ENCODE results near the gene SRSF4.
A peak's percentile ranks its signal among the peaks of the same experiment; 100 is the strongest.
"Not testable (repeated sequence)": the region's sequence is repeated elsewhere in the genome, so short reads cannot be mapped to it uniquely, and the experiment has no call there.

SRSF4 gene

DNA sequence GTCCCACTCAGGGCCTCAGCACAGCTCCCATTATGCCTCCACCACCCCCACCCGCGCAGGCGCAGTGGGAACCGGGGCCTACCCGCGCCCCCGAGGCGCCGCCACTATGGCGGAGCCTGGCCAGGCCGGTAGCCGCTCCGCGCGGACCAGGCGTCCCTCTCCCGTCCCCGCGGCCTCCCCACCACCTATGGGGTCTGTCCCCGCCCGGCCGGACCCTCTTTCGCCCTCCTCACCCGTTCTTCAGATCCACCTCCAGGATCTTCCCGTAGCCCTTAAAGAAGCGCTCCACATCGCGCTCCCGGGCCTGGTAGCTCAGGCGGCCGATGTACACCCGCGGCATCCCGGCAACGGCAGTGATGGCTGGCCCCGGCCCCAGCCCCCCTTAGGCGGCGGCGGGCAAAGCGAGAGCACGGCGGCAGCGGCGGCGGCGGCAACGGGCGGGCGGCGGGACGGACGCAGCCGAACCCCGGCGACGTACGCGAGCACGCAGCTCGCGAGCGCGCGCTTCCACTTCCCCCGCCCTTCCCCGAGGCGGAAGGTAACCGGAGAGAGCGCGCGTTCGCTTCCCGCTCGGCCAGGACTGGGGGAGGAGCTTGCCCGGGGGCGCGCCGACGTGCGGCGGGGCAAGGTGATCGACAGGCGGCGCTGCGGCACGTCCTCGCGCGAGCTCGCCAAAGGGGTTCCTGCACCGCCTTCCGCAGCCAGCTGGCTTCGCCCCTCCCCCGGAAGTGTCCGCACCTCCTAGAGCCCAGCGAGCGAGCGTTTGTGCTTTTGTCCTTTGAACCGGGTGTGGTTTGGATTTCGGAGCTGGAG, at the start of gene SRSF4:
Gene SRSF4, minus strand, starts transcription at position 488 of the 813 bp plus-strand sequence. Its CDS starts 148 bp downstream, at position 340.
- peak; percentile 98 for DNase-seq

DNA sequence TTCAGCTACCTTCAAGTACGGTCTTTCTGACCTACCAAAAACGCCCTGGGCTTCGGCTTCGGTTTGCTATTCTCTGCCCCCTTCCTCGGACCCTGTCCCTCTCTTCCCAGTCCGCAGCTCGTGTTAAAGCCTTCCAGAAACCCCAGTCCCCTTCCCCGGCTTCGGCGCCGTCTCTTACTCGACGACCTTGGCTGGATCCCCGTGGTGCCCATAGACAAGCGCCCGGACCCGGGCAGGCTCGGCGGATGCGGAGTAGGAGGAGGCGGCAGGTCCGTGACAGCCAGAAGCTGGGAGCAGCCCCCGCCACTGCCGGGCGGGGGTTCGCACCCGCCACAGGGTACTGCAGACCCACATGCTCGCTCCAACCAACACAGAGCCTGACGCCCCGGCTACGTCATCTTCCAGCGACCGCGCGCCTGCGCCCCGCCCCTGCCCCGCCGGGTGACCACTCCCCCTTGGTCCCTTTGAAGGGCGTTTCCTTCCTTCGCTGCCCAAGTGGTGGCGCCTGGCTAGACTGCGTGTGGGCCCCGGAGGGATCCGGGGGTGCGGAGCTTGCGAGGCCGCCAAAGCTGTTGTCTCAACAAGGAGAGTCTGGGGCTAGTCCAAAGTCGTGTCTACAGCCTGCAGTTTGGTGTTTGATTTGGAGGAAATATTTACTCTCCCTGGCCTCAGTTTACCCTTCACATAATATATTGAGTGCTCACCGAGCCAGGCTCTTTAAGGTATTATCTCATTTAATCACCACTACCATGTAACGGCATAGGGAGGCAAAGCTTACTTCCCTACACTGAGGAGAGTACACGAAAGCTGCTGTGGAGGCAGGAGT, 49.1 kb upstream of the SRSF4 start, which contains the start of gene MECR:
Gene MECR, minus strand, starts transcription at position 382 of the 826 bp plus-strand sequence. Its CDS starts 28 bp downstream, at position 354.
- peak; percentile 92 for DNase-seq

DNA sequence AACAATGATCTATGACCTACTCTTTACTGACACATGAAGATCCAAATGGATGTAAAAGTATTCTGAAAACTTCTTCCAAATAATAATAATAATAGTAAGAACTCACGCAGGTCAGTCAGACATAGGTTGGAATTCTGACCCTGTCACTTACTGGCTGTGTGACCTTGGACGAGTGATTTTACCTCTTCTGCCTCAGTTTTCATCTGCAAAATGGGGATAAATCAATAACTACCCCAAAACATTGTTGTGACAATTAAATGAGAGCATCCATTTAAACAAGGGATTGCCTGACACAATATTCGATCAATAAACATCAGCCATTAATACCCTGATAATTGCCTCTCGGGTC, 48.5 kb upstream of the SRSF4 start:
- DNase-seq = no peak

DNA sequence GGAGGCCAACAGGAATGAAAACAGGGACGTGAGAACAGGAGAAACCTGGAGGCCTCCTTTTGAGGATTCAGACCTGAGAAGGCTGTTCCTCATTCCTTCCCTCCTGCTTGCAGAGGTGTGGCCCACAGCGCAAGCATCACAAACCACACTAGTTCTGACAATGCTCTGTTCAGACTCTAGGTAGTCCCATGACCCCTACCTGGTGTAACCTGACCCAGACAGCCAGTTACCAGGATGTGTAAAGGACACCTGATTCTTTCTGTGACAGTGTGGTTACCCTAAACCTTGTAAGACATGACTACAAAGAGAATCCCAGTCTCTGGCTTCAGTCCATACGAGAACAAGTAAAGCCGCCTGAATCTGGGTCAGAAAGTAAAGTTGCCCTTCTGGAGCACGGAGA, 45.8 kb upstream of the SRSF4 start:
- DNase-seq = no peak

DNA sequence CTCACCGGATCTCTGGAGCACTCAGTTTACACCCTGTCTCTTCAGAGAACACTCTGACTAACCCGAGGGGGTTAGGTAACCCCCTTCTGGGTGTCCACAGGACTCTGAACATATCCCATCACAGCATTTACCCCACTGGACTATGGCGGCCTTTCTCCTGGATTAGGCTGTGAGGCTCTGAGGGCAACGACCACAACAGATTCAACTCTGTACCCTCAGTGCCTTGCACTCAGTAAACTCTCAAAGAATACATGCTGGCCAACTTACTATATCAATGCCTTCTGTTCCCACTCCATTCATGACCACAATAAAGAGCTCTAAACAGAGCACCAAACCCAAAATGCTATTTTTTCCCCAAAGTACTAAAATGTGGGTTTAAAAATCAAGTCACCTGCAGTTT, 43.7 kb upstream of the SRSF4 start:
- DNase-seq = no peak

DNA sequence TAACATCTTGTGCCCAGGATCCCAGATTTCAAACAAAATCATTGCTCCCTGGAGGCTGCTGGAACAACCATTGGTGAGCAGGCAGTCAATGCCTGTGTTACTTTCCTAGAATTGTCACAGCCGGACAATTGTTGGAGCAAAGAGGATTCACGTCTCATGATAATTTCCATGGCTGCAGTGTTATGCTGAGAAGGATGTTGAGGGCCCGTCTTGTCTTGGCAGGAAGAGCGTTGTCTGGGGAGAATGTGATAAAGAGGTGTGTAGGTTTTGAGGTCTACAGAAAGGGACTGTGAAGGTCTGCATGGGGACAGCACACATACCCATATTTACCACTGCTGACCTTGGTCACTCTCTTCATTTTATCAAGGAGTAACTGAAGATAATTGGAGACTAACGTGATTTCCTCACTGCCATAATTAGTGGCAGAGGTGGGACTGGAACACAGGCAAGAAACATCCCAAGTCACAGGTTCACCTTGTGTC, 42.7 kb upstream of the SRSF4 start:
- no peak for DNase-seq

DNA sequence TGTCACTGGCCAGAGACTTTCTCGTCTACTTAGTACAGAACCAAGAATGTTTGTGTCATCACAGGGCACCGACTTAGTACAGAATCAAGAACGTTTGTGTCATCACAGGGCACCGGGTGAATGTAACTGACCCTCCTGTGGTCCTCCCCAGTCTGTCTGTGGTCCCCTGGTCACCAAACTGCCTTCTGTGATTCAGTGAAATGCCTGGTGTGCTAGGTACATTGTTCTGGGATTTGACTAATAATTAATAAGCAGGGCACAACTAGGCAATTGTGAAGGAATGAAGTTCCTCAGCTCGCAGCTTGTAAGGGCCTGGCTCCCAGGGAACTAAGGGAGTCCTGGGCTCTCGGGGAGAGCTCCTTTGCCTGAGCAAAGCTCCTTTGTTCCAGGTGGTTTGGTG, 41.8 kb upstream of the SRSF4 start:
- DNase-seq = no peak

DNA sequence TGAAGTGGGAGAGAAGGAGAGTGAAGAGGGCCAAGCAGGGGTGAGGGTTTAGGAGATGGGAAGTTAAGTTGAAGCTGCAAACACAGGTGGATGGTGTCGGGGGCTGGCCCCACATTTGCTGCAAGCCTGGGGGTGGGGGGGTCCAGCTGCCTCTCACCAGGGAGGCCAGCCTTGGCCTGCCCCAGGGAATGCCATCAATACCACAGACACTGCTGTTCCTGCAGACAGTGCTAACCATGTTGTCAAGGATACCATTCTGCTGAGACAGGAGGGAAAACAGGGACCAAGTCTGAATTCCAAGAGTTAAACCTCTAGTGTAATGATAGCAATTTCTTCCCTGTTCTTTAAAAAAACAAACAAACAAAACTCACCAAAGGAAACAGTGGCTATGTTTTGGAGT, 41.0 kb upstream of the SRSF4 start:
- DNase-seq = no peak

DNA sequence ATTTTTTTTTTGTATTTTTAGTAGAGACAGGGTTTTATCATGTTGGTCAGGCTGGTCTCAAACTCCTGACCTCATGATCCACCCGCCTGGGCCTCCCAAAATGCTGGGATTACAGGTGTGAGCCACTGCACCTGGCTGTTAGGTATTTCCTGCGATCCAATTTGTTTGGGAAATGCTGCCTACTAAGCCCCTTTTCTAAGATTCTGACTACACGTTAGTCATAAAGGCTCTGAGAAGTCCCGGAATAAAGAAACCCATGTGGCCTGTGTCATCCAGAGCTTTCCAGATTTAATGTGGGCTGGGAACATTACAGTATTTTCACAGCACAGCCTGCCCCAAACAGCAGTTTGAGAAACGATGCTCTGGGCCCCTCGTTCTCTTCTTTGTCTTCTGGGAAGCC, 40.6 kb upstream of the SRSF4 start:
- DNase-seq = not testable (repeated sequence)

DNA sequence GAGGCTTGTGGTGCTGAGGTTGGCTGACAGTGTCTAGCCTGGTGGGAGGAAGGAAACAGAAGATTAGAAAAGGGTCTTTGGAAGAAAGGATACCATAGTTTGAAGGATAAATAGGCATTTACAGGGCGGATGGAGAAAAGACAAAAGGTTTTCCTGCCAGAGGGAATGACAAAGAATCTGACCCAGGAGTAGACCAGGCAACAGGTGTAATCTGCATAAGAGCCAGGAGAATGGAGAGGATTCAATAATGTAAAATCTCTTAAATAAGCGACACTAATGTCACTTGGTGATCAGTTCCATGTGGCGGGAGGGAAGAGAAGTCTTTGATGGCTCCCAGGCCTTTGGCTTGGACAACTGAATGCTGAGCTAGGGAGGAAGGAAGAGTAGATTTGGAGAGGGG, 39.6 kb upstream of the SRSF4 start:
- no peak for DNase-seq

DNA sequence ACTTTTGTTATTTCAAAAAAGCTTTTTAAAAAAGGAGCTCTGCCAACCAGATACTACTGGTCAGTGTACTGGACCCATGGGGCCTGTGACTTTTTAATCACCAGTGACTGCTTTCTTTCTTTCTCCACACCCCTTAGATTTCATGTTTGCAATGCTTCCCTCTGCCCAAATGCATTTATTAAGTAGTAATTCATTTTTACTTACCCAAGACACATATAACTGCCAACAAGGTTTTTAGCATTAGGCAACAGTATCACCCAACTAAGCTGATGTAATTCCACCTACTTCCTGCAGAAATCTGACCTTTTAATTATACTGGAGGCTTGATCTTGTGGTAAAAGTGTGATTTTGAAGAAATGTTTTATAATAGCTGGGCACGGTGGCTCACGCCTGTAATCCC, 36.5 kb upstream of the SRSF4 start:
- DNase-seq = peak; percentile 49

DNA sequence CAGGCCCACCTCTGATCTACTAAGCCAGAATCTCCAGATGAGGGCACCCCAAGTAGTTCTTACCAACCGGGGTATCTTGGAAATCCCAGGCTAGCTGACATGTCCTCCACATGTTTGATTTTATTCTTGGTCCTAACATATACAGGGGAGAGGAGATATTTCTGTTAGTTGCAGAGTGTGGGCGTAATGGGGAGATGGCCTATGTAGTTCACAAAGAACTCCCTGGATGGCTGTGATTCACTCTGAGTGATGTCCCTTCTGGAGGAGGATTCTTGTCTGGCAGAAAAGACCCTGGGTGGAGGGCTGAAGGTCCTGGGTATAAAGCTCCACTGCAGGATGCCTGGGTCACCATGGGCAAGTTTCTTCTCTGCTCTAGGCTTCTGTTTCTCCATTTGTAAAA, 35.9 kb upstream of the SRSF4 start:
- DNase-seq = no peak

DNA sequence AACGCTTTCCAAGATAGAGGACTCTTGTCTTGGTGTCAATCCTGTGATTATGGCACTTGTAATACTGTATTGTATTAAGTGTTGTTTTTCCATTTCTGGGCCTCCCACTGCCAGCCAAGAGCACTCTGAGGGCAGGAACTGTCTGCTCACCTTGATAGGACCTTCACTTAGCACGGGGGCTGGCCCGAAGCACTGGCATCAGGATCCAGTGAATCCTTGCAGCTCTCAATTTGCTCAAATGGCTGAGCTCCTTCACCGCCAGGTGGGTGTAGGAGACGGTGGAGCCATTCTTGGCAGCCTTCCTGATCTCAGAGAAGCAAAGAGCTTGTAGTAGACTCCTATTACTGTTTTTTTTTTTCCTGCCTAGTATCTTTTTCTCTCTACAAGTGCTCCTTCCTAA, 31.4 kb upstream of the SRSF4 start:
- DNase-seq = no peak

DNA sequence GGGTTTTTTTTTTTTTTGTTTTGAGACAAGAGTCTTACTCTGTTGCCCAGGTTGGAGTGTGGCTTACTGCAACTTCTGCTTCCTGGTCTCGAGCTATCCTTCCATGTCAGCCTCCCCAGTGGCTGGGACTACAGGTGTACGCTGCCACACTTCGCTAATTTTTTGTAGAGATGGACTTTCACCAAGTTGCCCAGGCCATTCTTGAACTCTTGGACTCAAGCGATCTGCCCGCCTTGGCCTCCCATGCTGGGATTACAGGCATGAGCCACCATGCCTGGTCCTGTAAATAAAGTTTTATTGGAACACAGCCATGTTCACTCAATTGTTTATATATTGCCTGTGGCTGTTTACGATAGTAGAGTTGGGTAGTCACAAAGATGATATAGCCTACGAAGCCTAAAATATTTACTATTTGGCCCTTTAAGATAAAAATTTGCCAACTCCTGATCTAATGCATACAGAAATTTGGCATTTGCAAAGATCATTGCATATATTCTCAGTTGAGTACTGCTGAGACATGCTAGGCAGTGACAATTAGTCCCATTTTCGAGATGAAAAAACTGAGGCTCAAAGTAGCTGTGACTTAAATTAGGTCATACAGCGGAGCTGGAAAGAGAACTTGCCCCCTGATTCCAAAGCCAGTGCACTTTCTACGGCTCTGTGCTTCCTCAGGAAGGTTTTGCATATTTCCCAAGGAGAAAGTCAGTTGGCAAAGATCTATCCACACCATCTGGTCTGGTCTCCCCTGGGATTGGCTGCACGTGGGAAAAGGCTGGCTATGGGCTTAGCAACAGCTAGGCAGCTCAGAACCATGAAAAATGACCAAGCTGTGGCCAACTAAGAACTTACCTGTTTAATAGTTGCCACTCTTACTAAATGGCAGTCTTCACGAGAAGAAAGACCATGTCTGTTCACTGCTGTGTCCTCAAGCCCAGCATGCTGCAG, 29.7 kb upstream of the SRSF4 start:
- DNase-seq = no peak

DNA sequence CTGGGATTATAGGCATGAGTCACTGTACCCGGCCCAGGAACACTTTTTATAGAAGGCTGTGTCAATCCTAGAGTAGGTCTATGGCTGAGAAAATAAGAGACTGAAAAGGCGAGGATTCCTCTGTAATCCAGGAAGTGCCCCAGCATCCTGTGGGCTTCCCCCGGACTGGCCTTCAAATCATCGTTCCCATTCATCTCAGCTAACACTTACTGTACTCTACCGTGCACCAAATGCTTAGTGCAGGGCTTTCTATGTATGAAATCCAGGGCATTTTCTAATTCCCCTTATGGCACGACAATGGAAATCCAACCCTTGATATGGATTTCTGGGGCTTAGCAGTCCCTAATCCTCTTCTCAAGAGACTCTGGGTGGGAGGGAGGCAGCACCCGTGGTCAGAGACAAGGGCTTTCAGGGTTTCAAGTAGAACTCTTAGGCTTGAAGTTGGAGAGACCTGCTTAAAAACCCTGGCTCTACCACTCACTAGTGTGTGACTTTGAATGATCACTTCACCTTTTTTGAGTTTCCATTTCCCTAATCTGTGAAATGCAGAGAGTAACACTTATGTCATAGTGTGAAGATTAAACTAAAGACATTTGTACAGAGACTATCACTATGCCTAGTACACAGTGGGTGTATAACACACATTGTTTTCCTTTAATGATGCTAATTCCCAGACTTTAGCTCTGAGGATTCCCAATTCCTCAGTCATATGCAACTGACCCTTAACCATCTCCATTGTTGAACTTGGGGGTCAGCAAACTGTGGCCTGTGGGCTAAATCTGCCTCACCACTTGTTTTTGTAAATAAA, 28.8 kb upstream of the SRSF4 start:
- DNase-seq = no peak

DNA sequence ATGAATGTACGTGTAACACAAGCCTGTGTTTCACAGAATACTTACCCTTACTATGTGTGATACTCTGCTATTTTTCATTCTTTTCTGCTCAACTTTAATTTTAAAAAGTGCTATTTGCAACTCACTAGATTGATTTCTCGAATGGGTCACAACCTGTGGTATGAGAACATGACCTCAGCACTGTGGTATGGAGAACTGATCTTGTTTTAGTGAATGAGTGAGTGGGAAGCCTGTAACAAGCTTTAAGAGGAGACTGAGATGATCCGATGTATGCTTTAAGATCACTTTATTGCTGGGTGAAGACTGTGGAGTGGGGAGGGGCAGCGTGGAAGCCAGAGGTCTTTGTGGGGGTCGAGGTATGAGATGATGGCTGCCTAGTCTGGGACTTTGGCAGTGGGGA, 27.5 kb upstream of the SRSF4 start:
- peak; percentile 38 for DNase-seq

DNA sequence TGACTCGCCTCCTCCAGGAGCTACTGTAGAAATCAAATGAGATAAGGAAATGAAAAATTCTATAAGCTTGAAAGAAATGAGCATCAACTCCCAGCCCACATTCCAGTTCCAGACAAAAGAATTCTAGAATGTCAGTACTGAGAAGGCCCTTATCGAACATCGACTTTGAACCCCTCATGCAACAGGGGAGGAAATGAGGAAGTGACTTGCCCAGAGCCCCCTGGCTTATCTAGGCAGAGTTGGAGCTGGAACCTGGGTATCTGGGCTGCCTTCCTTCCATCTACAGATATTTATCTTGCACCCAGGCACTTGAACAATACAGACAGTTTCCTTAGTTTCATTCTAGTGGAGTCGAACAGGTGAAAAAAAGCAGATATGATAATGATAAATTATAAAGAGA, 26.7 kb upstream of the SRSF4 start:
- DNase-seq = no peak

DNA sequence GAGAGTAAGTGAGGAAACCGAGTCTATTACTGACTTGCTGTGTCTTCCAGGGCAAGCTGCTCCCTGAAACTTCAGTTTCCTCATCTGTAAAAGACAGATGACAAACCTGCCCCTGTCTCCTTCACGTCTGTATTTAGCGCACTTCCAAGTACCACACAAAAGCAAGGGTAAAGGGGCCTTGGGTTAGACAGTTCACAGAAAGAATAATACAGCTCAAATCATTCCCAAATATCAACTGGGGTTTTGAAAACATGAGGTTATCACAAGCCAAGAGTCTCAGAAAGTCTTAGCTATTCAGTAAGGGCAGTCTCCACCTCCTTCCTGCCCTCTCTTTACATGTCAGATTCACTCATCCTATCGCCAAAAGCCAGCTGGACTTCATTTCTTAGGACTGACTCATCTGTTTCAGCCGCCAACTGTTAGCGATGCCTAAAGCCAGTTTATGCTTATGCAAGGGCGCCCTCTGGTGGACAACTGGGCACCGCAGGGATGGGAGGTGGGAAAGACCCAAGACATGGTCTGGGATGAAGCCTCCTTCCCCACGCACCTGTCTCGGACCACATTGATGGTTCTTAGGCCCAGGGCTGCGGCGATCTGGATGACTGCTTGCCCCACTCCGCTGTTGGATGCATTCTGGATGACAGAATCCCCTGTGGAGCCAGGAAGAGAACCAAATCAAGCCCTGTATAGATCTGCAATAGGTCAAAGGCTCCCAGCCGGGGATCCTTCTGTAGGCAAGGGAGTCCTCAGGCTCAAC, 21.1 kb upstream of the SRSF4 start:
- DNase-seq = peak; percentile 97

DNA sequence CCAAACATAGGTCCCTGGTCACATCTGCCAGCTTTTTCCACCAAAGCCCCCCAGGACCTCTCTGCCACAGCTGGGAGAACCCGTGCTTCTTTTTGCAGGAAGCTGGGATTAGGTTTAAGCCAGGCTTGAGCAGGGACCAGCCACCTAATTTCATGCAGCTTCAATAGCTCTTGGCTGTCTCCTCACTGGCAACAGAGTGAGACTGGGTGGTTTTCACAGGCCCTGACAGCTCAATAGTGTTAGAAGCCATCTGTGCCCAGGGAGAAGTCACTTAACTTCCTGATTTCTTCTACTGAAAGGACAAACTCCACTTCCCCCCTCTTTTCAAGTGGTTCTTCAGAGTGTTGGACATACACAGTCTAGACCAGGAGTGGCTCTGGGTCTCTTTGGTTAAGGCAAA, 20.4 kb upstream of the SRSF4 start:
- DNase-seq = no peak

DNA sequence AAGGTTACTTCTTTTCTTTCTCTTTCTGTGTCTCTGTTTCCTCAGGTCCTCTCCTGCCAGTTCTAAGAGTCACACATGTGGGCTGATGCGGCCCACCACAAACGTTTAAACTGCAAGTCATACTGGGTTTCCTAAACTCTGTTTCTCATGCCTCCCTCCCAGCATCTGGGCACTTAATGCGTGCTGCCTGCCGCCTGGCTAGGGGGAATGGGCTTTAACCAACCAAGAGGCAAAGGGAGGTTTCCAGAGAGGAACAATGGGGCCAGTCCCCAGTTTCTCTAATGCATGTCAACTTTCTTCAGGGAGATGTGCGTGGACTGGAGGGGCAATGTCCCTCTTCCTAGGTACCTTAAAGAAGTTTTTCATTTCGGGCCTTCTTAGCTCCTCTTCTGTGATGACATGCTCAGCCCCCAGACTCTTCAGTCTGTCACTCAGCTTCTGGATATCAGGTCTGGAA, 19.9 kb upstream of the SRSF4 start:
- DNase-seq = no peak
